ENCODE results near the gene GALNT8. TPM values are rescaled to one million over a fixed set of nuclear protein-coding genes. Genes with fewer than 3 reads are reported as not detected.
"Not testable (repeated sequence)": the region's sequence is repeated elsewhere in the genome, so short reads cannot be mapped to it uniquely, and the experiment has no call there.

GALNT8 gene
- total RNA-seq, 4 donors from 2014 or later, result 0.78 to 2.4 (median 1.5) TPM

DNA sequence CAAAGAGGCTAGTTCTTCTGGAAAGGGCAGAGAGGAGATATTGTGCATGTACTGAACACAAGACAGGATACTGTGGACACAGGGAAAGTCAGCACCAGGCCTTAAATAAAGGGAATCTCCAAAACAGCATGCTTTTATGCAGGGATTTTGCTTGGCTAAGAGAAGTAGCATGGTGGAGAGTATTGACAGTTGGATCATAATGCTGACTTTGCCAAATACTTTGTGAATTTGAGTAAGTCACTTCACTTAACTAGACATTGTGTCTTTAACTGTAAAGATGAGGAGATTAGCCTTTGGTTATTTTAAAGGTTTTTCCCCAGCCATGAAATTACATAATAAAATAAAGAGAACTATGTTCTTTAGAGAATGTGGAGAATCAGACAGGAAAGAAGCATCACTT is 24.5 kb downstream of the GALNT8 start:
- Histone ChIP-seq H3K9me3 (no peaks in the 10 kb centered on the region), H3K4me3 (no peak overlapping the region), H3K36me3 (no peaks in the 10 kb centered on the region), H3K27ac (no peak overlapping the region), H3K27me3 (no peaks in the 10 kb centered on the region), H3K4me1 (no peaks in the 10 kb centered on the region)
- no peak for ATAC-seq
- TF ChIP-seq POLR2A (IDR thresholded peaks at IDR 0.05), result no peak
- no peak for TF ChIP-seq POLR2AphosphoS5 (IDR thresholded peaks at IDR 0.05)
- TF ChIP-seq, protein P1, sequence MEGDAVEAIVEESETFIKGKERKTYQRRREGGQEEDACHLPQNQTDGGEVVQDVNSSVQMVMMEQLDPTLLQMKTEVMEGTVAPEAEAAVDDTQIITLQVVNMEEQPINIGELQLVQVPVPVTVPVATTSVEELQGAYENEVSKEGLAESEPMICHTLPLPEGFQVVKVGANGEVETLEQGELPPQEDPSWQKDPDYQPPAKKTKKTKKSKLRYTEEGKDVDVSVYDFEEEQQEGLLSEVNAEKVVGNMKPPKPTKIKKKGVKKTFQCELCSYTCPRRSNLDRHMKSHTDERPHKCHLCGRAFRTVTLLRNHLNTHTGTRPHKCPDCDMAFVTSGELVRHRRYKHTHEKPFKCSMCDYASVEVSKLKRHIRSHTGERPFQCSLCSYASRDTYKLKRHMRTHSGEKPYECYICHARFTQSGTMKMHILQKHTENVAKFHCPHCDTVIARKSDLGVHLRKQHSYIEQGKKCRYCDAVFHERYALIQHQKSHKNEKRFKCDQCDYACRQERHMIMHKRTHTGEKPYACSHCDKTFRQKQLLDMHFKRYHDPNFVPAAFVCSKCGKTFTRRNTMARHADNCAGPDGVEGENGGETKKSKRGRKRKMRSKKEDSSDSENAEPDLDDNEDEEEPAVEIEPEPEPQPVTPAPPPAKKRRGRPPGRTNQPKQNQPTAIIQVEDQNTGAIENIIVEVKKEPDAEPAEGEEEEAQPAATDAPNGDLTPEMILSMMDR (IDR thresholded peaks at IDR 0.05), result no peak
- no peak for TF ChIP-seq EP300 (IDR thresholded peaks at IDR 0.05)

DNA sequence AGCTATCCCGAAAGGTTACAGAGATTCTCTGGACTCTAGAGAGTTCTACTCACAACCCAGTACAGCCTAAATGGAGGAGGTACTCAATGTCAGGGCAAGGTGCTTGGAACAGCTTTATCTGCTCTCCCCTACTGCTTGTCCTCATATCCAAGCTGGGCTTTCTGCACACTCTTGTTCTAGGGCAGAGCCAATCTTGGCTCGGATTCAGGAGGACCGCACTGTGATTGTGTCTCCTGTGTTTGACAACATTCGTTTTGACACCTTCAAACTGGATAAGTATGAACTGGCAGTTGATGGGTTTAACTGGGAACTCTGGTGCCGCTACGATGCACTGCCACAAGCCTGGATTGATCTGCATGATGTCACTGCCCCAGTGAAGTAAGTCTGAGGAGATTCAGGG is 25.0 kb downstream of the GALNT8 start:
- H3K9me3 ChIP-seq, result no peaks in the 10 kb centered on the region
- no peaks in the 10 kb centered on the region for H3K36me3 ChIP-seq
- ATAC-seq, result no peak
- TF ChIP-seq EP300 (IDR thresholded peaks at IDR 0.05) (no peak), POLR2AphosphoS5 (IDR thresholded peaks at IDR 0.05) (no peak), POLR2A (IDR thresholded peaks at IDR 0.05) (no peak)
- TF ChIP-seq, protein P1 (IDR thresholded peaks at IDR 0.05), result no peak
- H3K27me3 ChIP-seq, result no peaks in the 10 kb centered on the region
- no peak overlapping the region for H3K4me3 ChIP-seq
- no peak overlapping the region for H3K27ac ChIP-seq
- 94 to 97% methylated on average over 3 to 5 of the region's 6 CpGs for whole genome bisulfite sequencing, 2 donors (ENCODE audit: low coverage in 1 of 2)
- no peaks in the 10 kb centered on the region for H3K4me1 ChIP-seq

DNA sequence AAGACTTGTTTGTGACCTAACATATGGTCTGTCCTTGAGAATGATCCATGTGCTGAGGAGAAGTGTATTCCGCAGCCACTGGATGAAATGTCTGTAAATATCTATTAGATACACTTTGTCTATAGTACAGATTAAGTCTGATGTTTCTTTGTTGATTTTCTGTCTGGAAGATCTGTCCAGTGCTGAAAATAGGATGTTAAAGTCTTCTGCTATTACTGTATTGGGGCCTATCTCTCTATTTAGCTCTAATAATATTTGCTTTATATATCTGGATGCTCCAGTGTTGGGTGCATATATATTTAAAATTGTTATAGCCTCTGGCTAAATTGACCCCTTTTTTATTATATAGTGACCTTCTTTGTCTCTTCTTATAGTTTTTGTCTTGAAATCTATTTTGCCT is 31.5 kb downstream of the GALNT8 start:
- H3K27ac ChIP-seq, ATAC-seq: not testable (repeated sequence)

GRCh38 chr12:4762773-4763172 is 42.6 kb downstream of the GALNT8 start:
- Histone ChIP-seq H3K27ac (no peak overlapping the region), H3K36me3 (no peaks in the 10 kb centered on the region), H3K4me1 (no peaks in the 10 kb centered on the region), H3K9me3 (no peaks in the 10 kb centered on the region), H3K27me3 (no peaks in the 10 kb centered on the region), H3K4me3 (no peak overlapping the region)
- 80 to 90% methylated on average over 5 to 7 of the region's 7 CpGs for WGBS, 2 donors (ENCODE audit: low coverage in 1 of 2)
- TF ChIP-seq POLR2A (IDR thresholded peaks at IDR 0.05) (no peak), EP300 (IDR thresholded peaks at IDR 0.05) (no peak), POLR2AphosphoS5 (IDR thresholded peaks at IDR 0.05) (no peak)
- TF ChIP-seq, protein P1 (IDR thresholded peaks at IDR 0.05), result no peak
- ATAC-seq, result no peak

More for the DNA sequence above, 31.5 kb downstream of the GALNT8 start:
- H3K4me1 ChIP-seq, H3K4me3 ChIP-seq, H3K9me3 ChIP-seq, H3K27me3 ChIP-seq, H3K36me3 ChIP-seq: not testable (repeated sequence)
- 100% methylated on average over 1 of the region's 1 CpG for WGBS, 2 donors (ENCODE audit: low coverage in 1 of 2)

DNA sequence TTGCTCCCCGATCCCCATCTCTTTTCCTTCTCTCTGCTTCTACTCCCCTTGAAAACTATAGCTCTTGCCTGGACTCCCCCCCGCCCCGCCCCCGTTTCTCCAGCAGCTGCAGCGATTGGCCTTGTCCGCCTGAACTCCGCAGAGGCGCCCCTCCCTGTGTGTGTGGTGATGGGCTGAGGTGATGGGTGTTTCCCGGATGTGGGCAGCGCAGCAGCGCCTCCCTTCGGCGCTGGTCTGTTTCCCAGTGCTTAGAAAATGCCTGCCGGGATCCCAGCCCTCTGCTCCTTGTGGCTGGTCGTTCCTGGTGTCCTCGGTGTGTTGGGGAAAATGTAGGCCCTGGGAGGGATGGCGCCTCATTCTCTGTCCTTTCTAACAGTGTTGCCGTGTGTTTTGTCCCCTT is 43.3 kb downstream of the GALNT8 start:
- H3K36me3 ChIP-seq, result no peaks in the 10 kb centered on the region
- H3K27me3 ChIP-seq, result no peaks in the 10 kb centered on the region
- WGBS, 2 donors (ENCODE audit: low coverage in 1 of 2), result 24% methylated on average over 13 of the region's 18 CpGs; no CpG with 5 or more reads in 1 of the 2 donors
- TF ChIP-seq, protein P1 (IDR thresholded peaks at IDR 0.05), result peak in 2 of 4 experiments; percentile 7 to 41
- no peak for TF ChIP-seq POLR2A (IDR thresholded peaks at IDR 0.05)
- no peaks in the 10 kb centered on the region for H3K9me3 ChIP-seq
- no peak overlapping the region for H3K27ac ChIP-seq
- no peaks in the 10 kb centered on the region for H3K4me1 ChIP-seq
- no peak overlapping the region for H3K4me3 ChIP-seq
- peak; percentile 71 for ATAC-seq

DNA sequence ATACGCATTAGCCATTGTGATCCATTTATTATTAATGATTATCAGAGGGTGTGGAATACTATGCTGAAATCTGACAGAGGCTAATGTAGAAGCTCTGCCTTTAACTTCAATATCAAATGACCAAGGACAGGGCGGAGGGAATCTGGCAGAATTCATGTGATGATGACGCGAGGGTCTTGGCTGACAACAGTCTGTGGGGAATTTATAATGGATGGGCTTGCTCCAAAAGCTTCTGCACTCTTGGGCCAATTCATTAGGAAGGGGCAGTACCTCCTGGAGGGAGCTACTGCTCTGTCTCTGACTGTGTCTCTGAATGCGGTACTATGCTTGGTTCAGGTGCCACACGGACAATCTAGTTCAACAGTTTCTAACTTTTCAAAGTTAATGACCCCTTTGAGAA is 46.2 kb downstream of the GALNT8 start:
- no peaks in the 10 kb centered on the region for H3K4me1 ChIP-seq
- no peaks in the 10 kb centered on the region for H3K27me3 ChIP-seq
- ATAC-seq, result peak; percentile 23
- TF ChIP-seq EP300 (IDR thresholded peaks at IDR 0.05), result no peak
- TF ChIP-seq, protein P1 (IDR thresholded peaks at IDR 0.05), result no peak
- no peak for TF ChIP-seq POLR2AphosphoS5 (IDR thresholded peaks at IDR 0.05)
- TF ChIP-seq POLR2A (IDR thresholded peaks at IDR 0.05), result no peak
- no peak overlapping the region for H3K27ac ChIP-seq
- no peaks in the 10 kb centered on the region for H3K36me3 ChIP-seq
- 74 to 85% methylated on average over 6 of the region's 6 CpGs for WGBS, 2 donors (ENCODE audit: low coverage in 1 of 2)
- no peaks in the 10 kb centered on the region for H3K9me3 ChIP-seq
- no peak overlapping the region for H3K4me3 ChIP-seq
